Stimulated activated CD4-positive, alpha-beta T cell treated with anti-CD3 and anti-CD28 coated beads, Interleukin-4, amount 100 ng/mL, for 48 hours (primary cell): ENCODE measurements around the gene CSNK1A1.
"Not testable (repeated sequence)": the region's sequence is repeated elsewhere in the genome, so short reads cannot be mapped to it uniquely, and the experiment has no call there.

Experiments
- DNase-seq, 2 donors: peaks; one replicate each; pipeline ENCODE4 v3.0.0-alpha.2; 2020; ENCODE audit warnings: low read depth in 2 of 2

Gene CSNK1A1

GRCh38 chr5:149456597-149457392 is 94.4 kb downstream of the CSNK1A1 start:
- DNase-seq = no peak

DNA sequence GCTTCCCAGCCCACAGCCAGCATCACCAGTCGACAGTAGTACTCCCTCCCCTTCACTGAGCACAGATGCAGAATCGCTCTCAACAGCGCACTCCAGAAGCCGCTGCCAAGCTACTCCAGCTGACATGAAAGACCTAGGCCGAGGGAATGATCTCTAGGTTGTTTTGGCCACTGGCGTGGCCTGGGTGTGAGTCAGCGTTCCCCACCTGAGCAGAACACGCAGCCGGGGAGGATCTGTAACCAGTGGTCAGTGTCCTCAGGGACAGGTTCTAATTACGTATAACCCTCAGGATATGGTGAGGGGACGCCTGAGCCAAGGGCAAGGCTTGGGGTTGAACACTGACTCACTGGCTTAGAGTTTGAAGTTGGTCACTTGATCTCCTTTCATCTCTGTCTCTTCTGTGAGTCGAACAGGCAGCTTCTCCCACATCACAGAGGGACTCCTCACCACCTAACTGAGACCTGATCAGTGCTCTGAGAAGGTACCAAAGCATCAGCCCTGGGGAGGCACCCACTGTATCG is 95.3 kb downstream of the CSNK1A1 start:
- no peak for DNase-seq

- no peak for DNase-seq
These were observed 97.4 kb downstream of the CSNK1A1 start for GRCh38 chr5:149453618-149454415.

DNA sequence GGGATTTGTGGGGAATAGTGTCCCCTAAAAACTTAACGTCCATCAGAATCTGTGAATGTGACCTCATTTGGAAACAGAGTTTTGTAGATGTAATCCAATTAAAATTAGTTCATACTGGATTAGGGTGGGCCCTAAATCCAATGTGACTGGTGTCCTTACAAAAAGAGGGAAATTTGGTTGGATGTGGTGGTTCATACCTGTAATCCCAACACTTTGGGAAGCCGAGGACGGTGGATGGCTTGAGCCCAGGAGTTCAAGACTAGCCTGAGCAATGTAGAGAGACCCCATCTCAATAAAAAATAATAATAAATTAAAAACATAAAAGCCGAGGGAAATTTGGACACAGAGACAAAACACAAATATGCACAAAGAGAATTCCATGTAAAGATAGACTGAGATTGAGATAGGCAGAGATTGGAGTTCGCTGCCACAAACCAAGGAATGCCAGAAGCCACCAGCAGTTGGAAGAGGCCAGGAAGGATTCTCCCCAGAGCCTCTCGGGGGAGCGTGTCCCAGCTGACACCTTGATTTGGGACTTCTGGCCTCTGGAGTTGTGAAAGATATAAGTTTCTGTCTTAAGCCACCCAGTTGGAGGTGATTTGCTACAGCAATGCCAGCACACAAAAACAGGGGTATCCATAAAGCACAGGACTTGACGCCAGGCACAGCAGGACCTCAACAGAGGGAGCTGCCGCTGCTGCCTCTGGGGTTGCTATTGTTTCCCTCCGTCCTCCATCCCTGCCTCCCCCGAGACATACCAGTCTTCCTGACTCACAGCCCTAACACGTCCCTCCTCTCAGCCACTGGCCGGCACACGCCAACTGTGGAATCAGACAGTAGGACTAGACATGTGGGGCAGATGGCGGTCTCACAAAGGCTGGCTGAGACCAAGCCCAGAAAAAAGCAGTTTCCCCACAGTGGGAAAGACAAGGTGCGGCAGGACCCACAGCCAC is 98.3 kb downstream of the CSNK1A1 start:
- no peak for DNase-seq

DNA sequence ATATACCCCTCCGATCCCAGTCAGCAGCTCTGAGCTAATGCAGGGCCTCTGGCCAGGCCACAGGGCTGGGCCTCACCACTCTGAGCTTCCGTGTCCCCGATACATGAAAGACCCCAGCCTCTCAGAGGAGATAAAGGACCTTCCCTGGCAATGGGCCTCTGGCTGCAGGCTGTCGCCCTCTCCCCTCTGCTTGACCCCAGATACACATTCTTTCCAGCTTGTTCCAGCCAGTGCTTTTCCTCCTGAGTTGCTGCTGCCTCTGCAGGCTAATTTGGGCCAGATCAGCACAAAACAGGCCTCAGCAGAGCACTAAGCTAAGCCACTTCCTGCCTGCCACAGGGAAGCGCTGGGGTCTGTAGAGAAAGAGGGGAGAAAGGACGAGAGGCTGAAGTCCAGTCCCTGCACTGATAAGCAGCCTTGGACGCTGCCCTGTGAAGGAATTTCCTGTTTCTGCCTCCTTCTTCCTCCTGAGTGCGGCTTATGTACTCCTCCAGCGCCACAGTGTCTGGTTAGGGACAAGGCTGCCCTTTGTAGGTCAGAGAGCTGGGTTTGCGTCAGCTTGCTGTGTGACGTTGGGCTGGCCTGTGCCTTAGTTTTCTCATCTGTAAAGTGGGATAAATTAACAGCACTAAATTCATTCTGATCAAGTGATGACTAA is 99.1 kb downstream of the CSNK1A1 start:
- no peak for DNase-seq

- no peak for DNase-seq
These were observed 101.0 kb downstream of the CSNK1A1 start for GRCh38 chr5:149450199-149450598.

DNA sequence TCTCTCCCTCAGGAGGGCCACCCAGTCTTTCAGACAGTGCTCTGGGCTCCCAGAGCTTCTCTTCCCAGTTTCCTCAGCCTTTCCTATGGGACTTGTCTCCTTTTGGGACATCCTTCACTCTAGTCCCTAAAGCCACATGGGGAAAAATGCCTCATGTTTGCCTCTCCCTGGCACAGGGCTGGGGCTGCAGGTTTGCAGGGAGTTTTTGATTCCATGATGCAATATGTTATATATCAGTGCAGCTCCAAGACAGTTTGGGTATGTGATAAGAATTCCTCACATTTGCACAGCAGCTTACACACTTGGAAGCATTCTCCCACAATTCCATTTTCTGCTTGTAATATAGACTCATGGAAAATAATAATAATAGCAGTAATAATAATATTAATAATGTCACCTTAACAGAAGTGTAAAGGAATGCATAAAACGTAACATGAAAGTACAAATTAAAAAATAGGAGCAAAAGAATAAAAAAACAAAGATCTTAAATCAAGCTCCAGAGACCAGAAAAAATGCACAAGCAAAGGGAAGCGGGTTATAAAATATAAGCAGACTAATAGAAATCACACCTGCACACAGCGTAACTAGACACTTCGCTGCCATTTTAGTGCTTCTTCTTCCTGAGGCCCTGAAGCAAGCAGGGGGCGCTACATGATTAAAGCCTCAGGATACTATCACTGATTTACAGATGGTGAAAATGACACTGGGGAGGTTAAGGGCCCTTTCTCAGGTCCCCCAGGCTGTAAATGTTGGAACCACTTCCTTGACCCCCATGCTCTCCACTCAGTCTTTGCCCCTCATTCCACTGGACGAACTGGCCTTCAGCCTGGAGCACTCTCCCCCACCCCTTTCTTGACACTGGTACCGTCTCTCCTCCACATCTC is 102.2 kb downstream of the CSNK1A1 start:
- DNase-seq = no peak

GRCh38 chr5:149448431-149448830 is 102.8 kb downstream of the CSNK1A1 start:
- no peak for DNase-seq

- DNase-seq = no peak
These were observed 103.6 kb downstream of the CSNK1A1 start for GRCh38 chr5:149447373-149448367.

GRCh38 chr5:149446794-149447193 is 104.4 kb downstream of the CSNK1A1 start:
- DNase-seq = not testable (repeated sequence)

DNA sequence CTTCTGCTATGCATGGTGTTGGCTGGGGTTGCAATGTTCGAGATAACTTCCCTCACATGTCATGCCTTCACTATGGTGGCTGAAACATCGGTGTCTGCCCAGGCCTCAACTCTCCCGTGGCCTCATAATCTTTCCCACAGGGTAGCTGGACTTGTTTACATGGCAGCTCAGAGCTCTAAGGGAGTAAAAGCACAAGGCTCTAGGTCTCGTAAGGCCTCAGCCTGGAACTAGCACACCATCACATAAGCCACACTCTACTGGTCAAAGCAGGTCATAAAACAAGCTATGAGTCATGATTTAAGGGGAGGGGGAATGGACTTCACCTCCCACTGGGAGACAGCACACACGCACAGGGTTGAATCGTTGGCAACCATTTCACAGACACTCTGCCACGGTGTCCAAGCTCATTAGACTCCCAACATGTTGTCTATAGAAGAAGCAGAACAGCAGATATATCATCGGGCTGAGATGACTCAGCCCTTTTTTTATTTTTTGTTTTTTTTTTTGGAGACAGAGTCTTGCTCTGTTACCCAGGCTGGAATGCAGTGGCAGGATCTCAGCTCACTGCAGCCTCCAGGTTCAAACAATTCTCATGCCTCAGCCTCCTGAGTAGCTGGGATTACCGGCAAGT is 105.4 kb downstream of the CSNK1A1 start:
- DNase-seq = no peak

GRCh38 chr5:149445343-149445738 is 105.9 kb downstream of the CSNK1A1 start:
- DNase-seq = no peak

DNA sequence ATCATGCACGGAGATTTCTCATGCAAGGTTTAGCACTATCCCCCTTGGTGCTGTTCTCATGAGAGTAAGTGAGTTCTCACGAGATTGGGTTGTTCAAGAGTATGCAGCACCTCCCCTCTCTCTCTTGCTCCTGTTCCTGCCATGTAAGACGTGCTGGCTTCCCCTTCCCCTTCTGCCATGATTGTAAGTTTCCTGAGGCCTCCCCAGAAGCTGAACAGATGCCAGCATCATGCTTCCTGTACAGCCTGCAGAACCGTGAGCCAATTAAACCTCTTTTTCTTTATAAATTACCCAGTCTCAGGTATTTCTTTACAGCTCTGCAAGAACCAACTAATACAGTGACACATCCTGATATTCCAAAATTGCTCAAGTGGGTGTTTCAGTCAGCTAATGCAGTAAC is 106.8 kb downstream of the CSNK1A1 start:
- DNase-seq = not testable (repeated sequence)

DNA sequence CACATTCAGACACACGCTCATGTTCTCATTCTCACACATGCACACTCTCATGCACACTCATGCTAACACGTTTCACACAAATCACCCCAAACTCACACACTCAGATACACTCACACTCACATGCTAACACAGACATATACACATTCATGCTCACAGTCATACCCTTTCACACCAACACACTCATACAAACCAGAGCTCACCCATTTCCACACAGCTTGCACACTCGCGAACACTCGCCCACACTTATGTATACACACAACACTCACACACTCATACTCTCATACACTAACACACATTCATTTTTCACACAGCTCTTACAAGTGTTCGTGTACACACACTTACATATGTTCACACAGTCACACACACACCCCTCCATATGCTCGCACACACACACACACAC is 108.0 kb downstream of the CSNK1A1 start:
- no peak for DNase-seq

DNA sequence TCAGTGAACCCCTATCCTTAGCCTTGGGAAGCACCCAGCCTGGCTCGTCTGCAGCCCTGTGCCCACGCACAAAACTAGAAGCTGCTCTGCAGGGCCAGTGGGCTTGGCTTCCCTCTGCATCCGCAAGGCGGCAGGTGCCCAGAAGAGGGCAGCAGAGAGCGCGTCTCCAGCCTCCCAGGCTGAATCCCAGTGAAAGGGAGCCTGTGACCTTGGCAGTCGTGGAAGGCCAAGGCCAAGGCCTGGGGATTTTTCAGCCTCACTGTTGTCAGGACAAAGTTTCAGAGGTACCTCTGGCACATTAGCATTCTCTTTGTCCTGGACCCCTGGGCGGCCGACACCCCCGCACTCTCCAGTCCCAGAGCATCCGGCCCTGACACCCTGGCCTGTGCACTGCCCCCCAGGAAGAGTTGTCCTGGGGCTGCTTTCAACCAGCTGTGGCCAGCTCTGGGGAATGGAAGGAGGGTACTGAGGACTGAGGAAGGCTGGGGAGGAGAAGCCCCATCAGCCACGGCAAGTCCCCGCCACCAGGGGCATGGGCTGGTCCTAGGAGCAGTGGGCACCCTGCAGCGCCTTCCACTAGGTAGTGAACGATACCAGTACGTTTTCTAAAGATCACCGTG is 108.6 kb downstream of the CSNK1A1 start:
- peak; percentile 68 to 83 for DNase-seq
